ENCODE measurements around the gene CNTNAP2. TPM values are rescaled to one million over a fixed set of nuclear protein-coding genes. Genes with fewer than 3 reads are reported as not detected.

The CNTNAP2 gene
- total and polyA plus RNA-seq, 2 donors from 2014 or later = 0.06 to 0.13 TPM

DNA sequence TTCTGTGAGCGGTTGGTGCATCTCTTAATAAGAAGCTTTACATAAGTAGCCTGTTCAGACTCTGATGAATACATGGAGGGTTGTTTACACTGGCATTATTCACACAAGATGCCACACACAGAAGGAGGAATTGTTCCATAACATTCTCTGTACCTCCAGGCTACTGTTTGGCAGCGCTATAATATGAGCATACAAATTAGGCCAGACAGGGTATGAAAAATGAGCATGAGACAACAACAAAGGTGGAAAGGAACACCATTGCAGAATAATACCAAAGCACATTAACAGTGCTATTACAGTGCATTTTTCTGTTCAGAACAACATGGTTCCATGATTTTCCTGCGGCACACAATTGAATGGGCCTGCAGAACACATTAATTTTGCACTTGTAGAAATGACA is 2056.8 kb downstream of the CNTNAP2 start:
- no peak overlapping the region for H3K27ac ChIP-seq (ENCODE audit: low read depth in 2 of 2, low read length in 2 of 2)
- TF ChIP-seq, protein P1, sequence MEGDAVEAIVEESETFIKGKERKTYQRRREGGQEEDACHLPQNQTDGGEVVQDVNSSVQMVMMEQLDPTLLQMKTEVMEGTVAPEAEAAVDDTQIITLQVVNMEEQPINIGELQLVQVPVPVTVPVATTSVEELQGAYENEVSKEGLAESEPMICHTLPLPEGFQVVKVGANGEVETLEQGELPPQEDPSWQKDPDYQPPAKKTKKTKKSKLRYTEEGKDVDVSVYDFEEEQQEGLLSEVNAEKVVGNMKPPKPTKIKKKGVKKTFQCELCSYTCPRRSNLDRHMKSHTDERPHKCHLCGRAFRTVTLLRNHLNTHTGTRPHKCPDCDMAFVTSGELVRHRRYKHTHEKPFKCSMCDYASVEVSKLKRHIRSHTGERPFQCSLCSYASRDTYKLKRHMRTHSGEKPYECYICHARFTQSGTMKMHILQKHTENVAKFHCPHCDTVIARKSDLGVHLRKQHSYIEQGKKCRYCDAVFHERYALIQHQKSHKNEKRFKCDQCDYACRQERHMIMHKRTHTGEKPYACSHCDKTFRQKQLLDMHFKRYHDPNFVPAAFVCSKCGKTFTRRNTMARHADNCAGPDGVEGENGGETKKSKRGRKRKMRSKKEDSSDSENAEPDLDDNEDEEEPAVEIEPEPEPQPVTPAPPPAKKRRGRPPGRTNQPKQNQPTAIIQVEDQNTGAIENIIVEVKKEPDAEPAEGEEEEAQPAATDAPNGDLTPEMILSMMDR (IDR thresholded peaks at IDR 0.05; ENCODE audit: borderline replicate concordance, extremely low read depth, insufficient read depth) = no peak
- no peak for FAIRE-seq
- no peak for DNase-seq
- H3K9ac ChIP-seq (ENCODE audit: low read length in 3 of 3) = no peak overlapping the region
- no peak overlapping the region for H3K4me3 ChIP-seq (ENCODE audit: low read length in 3 of 3)
- intact Hi-C loops (cut with DNase I) = no loop called here
- H3K36me3 ChIP-seq (ENCODE audit: control insufficient read depth in 2 of 3, insufficient read depth in 3 of 3, low read length in 3 of 3) = no peaks in the 10 kb centered on the region
- H3K9me3 ChIP-seq (ENCODE audit: control insufficient read depth in 2 of 3, insufficient read depth in 1 of 3, low read length in 3 of 3) = no peaks in the 10 kb centered on the region
- H3K4me1 ChIP-seq (ENCODE audit: control insufficient read depth in 2 of 3, insufficient read depth in 2 of 3, low read depth in 1 of 3, low read length in 3 of 3) = no peaks in the 10 kb centered on the region
- H3K27me3 ChIP-seq (ENCODE audit: control insufficient read depth, insufficient read depth, low read length) = no peaks in the 10 kb centered on the region

DNA sequence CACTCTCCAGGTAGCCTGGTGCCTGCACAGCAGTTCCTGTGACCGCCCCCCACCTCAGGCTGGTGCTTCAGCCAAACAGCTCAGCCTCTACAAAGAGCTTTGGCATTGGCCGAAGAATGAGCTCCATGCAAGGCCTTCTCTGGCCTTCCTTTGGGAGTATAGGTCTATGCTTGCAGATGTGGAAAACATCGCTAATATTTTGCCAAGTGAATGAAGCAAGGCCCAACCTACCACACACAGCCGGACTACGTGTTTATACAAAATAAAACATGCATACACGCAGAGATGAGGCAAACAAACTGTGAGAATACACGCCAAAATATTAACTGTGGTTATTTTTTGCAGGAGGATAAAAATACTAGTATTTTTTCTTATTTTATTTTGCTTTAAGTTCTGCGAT is 2057.8 kb downstream of the CNTNAP2 start:
- TF ChIP-seq, protein P1 (IDR thresholded peaks at IDR 0.05; ENCODE audit: borderline replicate concordance, extremely low read depth, insufficient read depth) = no peak
- Histone ChIP-seq H3K9ac (ENCODE audit: low read length in 3 of 3) (no peak overlapping the region), H3K27me3 (ENCODE audit: control insufficient read depth, insufficient read depth, low read length) (no peaks in the 10 kb centered on the region), H3K9me3 (ENCODE audit: control insufficient read depth in 2 of 3, insufficient read depth in 1 of 3, low read length in 3 of 3) (no peaks in the 10 kb centered on the region), H3K27ac (ENCODE audit: low read depth in 2 of 2, low read length in 2 of 2) (no peak overlapping the region), H3K36me3 (ENCODE audit: control insufficient read depth in 2 of 3, insufficient read depth in 3 of 3, low read length in 3 of 3) (no peaks in the 10 kb centered on the region), H3K4me3 (ENCODE audit: low read length in 3 of 3) (no peak overlapping the region), H3K4me1 (ENCODE audit: control insufficient read depth in 2 of 3, insufficient read depth in 2 of 3, low read depth in 1 of 3, low read length in 3 of 3) (no peaks in the 10 kb centered on the region)
- intact Hi-C loops (cut with DNase I) = no loop called here
- no peak for DNase-seq
- no peak for FAIRE-seq

DNA sequence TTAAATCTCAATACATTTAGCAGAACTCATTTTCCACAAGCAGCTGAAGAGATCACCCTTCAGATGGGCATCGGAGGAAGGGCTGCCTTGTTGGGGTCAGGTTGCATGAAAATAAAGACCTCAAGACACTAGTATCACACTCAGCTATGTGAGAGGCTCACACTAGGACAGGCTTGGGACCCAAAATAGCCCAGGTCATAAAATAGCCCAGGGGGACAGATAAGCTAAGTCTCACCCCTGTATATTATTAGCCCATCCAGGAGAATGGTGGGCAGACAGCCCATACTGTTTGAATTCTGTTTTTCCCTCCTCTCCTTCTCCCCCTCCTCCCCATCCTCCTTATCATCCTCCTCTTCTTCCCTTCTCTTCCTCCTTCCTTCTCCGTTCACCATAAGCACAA is 2058.9 kb downstream of the CNTNAP2 start:
- Histone ChIP-seq H3K36me3 (ENCODE audit: control insufficient read depth in 2 of 3, insufficient read depth in 3 of 3, low read length in 3 of 3) (no peaks in the 10 kb centered on the region), H3K9me3 (ENCODE audit: control insufficient read depth in 2 of 3, insufficient read depth in 1 of 3, low read length in 3 of 3) (no peaks in the 10 kb centered on the region), H3K27me3 (ENCODE audit: control insufficient read depth, insufficient read depth, low read length) (no peaks in the 10 kb centered on the region), H3K27ac (ENCODE audit: low read depth in 2 of 2, low read length in 2 of 2) (no peak overlapping the region), H3K9ac (ENCODE audit: low read length in 3 of 3) (no peak overlapping the region), H3K4me1 (ENCODE audit: control insufficient read depth in 2 of 3, insufficient read depth in 2 of 3, low read depth in 1 of 3, low read length in 3 of 3) (no peaks in the 10 kb centered on the region), H3K4me3 (ENCODE audit: low read length in 3 of 3) (no peak overlapping the region)
- TF ChIP-seq, protein P1 (IDR thresholded peaks at IDR 0.05; ENCODE audit: borderline replicate concordance, extremely low read depth, insufficient read depth) = no peak
- FAIRE-seq (no peak), DNase-seq (no peak)
- intact Hi-C loops (cut with DNase I) = no loop called here

DNA sequence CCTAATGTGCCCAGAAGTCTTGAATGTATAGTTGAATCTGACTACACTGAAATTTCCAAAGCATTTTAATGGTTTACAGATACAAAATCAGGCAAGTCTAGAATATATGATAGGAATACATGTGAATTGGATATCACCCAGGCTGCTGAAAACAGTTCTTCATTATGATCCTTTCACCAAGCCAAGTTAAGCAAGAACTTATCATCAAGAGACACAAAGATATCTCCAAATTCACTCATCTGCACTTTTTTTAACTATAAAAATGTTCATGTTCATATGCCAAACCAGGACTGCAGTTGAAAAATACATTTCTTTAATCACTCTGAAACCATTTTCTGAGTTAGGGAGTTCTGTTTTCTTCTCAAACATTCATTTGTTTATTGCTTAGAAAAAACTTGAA is 2061.4 kb downstream of the CNTNAP2 start:
- Histone ChIP-seq H3K27ac (ENCODE audit: low read depth in 2 of 2, low read length in 2 of 2) (no peak overlapping the region), H3K4me3 (ENCODE audit: low read length in 3 of 3) (no peak overlapping the region), H3K9me3 (ENCODE audit: control insufficient read depth in 2 of 3, insufficient read depth in 1 of 3, low read length in 3 of 3) (no peaks in the 10 kb centered on the region), H3K27me3 (ENCODE audit: control insufficient read depth, insufficient read depth, low read length) (no peaks in the 10 kb centered on the region), H3K9ac (ENCODE audit: low read length in 3 of 3) (no peak overlapping the region), H3K4me1 (ENCODE audit: control insufficient read depth in 2 of 3, insufficient read depth in 2 of 3, low read depth in 1 of 3, low read length in 3 of 3) (no peaks in the 10 kb centered on the region), H3K36me3 (ENCODE audit: control insufficient read depth in 2 of 3, insufficient read depth in 3 of 3, low read length in 3 of 3) (no peaks in the 10 kb centered on the region)
- no peak for DNase-seq
- FAIRE-seq = no peak
- TF ChIP-seq, protein P1 (IDR thresholded peaks at IDR 0.05; ENCODE audit: borderline replicate concordance, extremely low read depth, insufficient read depth) = no peak
- intact Hi-C loops (cut with DNase I) = no loop called here
